PC-9 (cell line): Measurements from ENCODE around the gene IRX5. TPM values are rescaled to one million over a fixed set of nuclear protein-coding genes. Genes with fewer than 3 reads are reported as not detected.

ENCODE experiments used
- BruUV-seq: library from RNA; stranded (reverse); fragments of 400-500 nt; replicated peaks from 2 replicates; lab custom pipeline; 2021; lab: Mats Ljungman, UMichigan
- CTCF ChIA-PET: fragments of 300-600 bp; sonication (Branson Sonifier 250); formaldehyde crosslinking; loops from one replicate; lab custom pipeline; 2022; ENCODE audit warnings: antibody characterized with exemption; lab: Charles Lee
- POLR2A ChIA-PET: fragments of 300-600 bp; sonication (Branson Sonifier 250); formaldehyde crosslinking; loops from one replicate; lab custom pipeline; 2022; ENCODE audit warnings: antibody characterized with exemption; ENCODE audit not compliant: unreplicated experiment; lab: Charles Lee
- DNase-seq, 2 experiments: peaks; one replicate each; pipeline versions ENCODE4 v3.0.0 to v3.0.0-alpha.2; 2015 to 2022; ENCODE audit warnings: mixed read lengths in 1 of 2
- H2AFZ ChIP-seq: fragments of 200-600 bp; sonication (generic); 2 replicates; pipeline ENCODE4 v1.8.1; 2017; ENCODE audit warnings: antibody characterized with exemption
- H3F3A ChIP-seq: fragments of 200-600 bp; sonication (generic); 2 replicates; pipeline ENCODE4 v1.8.1; 2017; ENCODE audit warnings: antibody characterized with exemption, mild to moderate bottlenecking, low read depth; ENCODE audit not compliant: insufficient read depth
- H3K27ac ChIP-seq: fragments of 200-600 bp; sonication (generic); 2 replicates; pipeline ENCODE4 v1.6.1; 2016; ENCODE audit warnings: mixed run types
- H3K27me3 ChIP-seq: fragments of 200-600 bp; sonication (generic); 2 replicates; pipeline ENCODE4 v1.6.1; 2016; ENCODE audit warnings: low read depth, mixed run types; ENCODE audit not compliant: insufficient read depth
- H3K36me3 ChIP-seq: fragments of 200-600 bp; sonication (generic); 2 replicates; pipeline ENCODE4 v1.6.1; 2016; ENCODE audit warnings: low read depth, mixed run types
- H3K4me1 ChIP-seq: fragments of 200-600 bp; sonication (generic); replicated peaks from 2 replicates; pipeline ENCODE4 v1.6.1; 2016; ENCODE audit warnings: mixed run types; ENCODE audit not compliant: insufficient read depth
- H3K4me2 ChIP-seq: fragments of 200-600 bp; sonication (generic); 2 replicates; pipeline ENCODE4 v1.6.1; 2017; ENCODE audit warnings: mixed run types
- H3K4me3 ChIP-seq: fragments of 200-600 bp; sonication (generic); 2 replicates; pipeline ENCODE4 v1.6.1; 2016; ENCODE audit warnings: mixed run types
- H3K79me2 ChIP-seq: fragments of 200-600 bp; sonication (generic); 2 replicates; pipeline ENCODE4 v1.6.1; 2017; ENCODE audit warnings: low read depth, mixed run types
- H3K9me2 ChIP-seq: fragments of 200-600 bp; sonication (generic); 2 replicates; pipeline ENCODE4 v1.8.1; 2017; ENCODE audit warnings: mild to moderate bottlenecking; ENCODE audit not compliant: insufficient read depth
- H3K9me3 ChIP-seq: fragments of 200-600 bp; sonication (generic); 2 replicates; pipeline ENCODE4 v1.8.1; 2016; ENCODE audit warnings: low read depth; ENCODE audit not compliant: insufficient read depth
- H4K20me1 ChIP-seq: fragments of 200-600 bp; sonication (generic); 2 replicates; pipeline ENCODE4 v1.8.1; 2017; ENCODE audit not compliant: insufficient read depth
- CTCF ChIP-seq: fragments of 200-600 bp; sonication (generic); conservative IDR thresholded peaks from 2 replicates; pipeline ENCODE4 v1.6.1; 2017; ENCODE audit warnings: mixed run types, antibody characterized with exemption, mild to moderate bottlenecking, moderate library complexity
- EZH2 ChIP-seq: fragments of 200-600 bp; sonication (generic); IDR thresholded peaks from 2 replicates; pipeline ENCODE4 v1.8.0; 2017; ENCODE audit warnings: antibody characterized with exemption, low read depth
- intact Hi-C: fragments of 100-400 bp; cut with micrococcal nuclease; formaldehyde crosslinking; loops from one replicate; pipeline ENCODE4 v1.10.0; 2022; ENCODE audit not compliant: unreplicated experiment
- total RNA-seq: library from RNA; stranded (reverse); gene quantifications from 2 replicates; pipeline ENCODE4 v1.2.3, GENCODE V29; 2021

The IRX5 gene
- total RNA-seq, 1 experiment from 2014 or later, result not detected

- Histone ChIP-seq H4K20me1 (no peaks in the 10 kb centered on the region), H3K36me3 (no peaks in the 10 kb centered on the region), H3K79me2 (0 out of 2 replicates have a peak, but pooled peaks cover 4% of the 10 kb centered on the region), H3K4me2 (no peak overlapping the region), H3K27ac (no peak overlapping the region), H3F3A (no peaks in the 10 kb centered on the region), H3K9me3 (no peaks in the 10 kb centered on the region), H3K9me2 (no peaks in the 10 kb centered on the region), H3K27me3 (no peaks in the 10 kb centered on the region), H3K4me3 (no peak overlapping the region), H2AFZ (no peak overlapping the region), H3K4me1 (peaks cover 1% of the 10 kb centered on the region; the same call in 1 of the 2 replicates)
- no peak for TF ChIP-seq CTCF
- TF ChIP-seq EZH2, result no peak
- POLR2A ChIA-PET, result no interaction called here
- CTCF ChIA-PET, result no interaction called here
- no peak for DNase-seq
- no TSS peak for BruUV-seq
- intact Hi-C loops, result no loop called here
Observed at GRCh38 chr16:54936979-54937670, 6.5 kb downstream of the IRX5 start.

GRCh38 chr16:54937671-54938211, 7.1 kb downstream of the IRX5 start:
- no peak overlapping the region for H3K4me2 ChIP-seq
- no peak overlapping the region for H2AFZ ChIP-seq
- no peaks in the 10 kb centered on the region for H3K9me2 ChIP-seq
- no TSS peak for BruUV-seq
- DNase-seq, result no peak
- H3K4me1 ChIP-seq, result no peaks in the 10 kb centered on the region
- no peaks in the 10 kb centered on the region for H3K79me2 ChIP-seq
- no peaks in the 10 kb centered on the region for H3K27me3 ChIP-seq
- H4K20me1 ChIP-seq, result no peaks in the 10 kb centered on the region
- H3K4me3 ChIP-seq, result no peak overlapping the region
- ChIA-PET POLR2A (no interaction called here), CTCF (no interaction called here)
- no peak overlapping the region for H3K27ac ChIP-seq
- intact Hi-C loops, result no loop called here
- TF ChIP-seq EZH2, result no peak
- no peak for TF ChIP-seq CTCF
- no peaks in the 10 kb centered on the region for H3F3A ChIP-seq
- no peaks in the 10 kb centered on the region for H3K36me3 ChIP-seq
- H3K9me3 ChIP-seq, result no peaks in the 10 kb centered on the region

- Histone ChIP-seq H3K9me2 (no peaks in the 10 kb centered on the region), H3K36me3 (no peaks in the 10 kb centered on the region), H3K4me1 (no peaks in the 10 kb centered on the region), H3F3A (no peaks in the 10 kb centered on the region), H2AFZ (no peak overlapping the region), H3K4me3 (no peak overlapping the region), H3K27me3 (no peaks in the 10 kb centered on the region), H4K20me1 (no peaks in the 10 kb centered on the region), H3K27ac (no peak overlapping the region), H3K9me3 (no peaks in the 10 kb centered on the region), H3K4me2 (no peak overlapping the region), H3K79me2 (no peaks in the 10 kb centered on the region)
- no TSS peak for BruUV-seq
- intact Hi-C loops, result no loop called here
- TF ChIP-seq EZH2 (no peak), CTCF (no peak)
- CTCF ChIA-PET, result no interaction called here
- POLR2A ChIA-PET, result no interaction called here
- DNase-seq, result no peak
Observed at GRCh38 chr16:54938212-54939028, 7.8 kb downstream of the IRX5 start.
